Activated naive CD8-positive, alpha-beta T cell treated with anti-CD3 and anti-CD28 coated beads, Interleukin-2, amount 50 U/mL, for 24 hours (primary cell): ENCODE data around the gene BGLAP.

Source experiments
- ATAC-seq: fragments of 150-1000 bp; cut with Tn5 transposase; one replicate; pipeline ENCODE4 v1.10.0; 2021
- DNase-seq: peaks from one replicate; pipeline ENCODE4 v3.0.0; 2021
- H3K27ac Mint-ChIP-seq: one replicate; pipeline ENCODE4 v1.8.0; 2021; ENCODE audit warnings: mild to moderate bottlenecking, mixed read lengths
- H3K27me3 Mint-ChIP-seq: one replicate; pipeline ENCODE4 v1.8.0; 2021; ENCODE audit warnings: mixed read lengths
- H3K36me3 Mint-ChIP-seq: one replicate; pipeline ENCODE4 v1.8.0; 2021; ENCODE audit warnings: low read depth, mixed read lengths
- H3K4me1 Mint-ChIP-seq: one replicate; pipeline ENCODE4 v1.8.0; 2021; ENCODE audit warnings: mixed read lengths
- H3K4me3 Mint-ChIP-seq: one replicate; pipeline ENCODE4 v1.8.0; 2021; ENCODE audit warnings: mild to moderate bottlenecking, moderate library complexity, mixed read lengths
- H3K9me3 Mint-ChIP-seq: one replicate; pipeline ENCODE4 v1.8.0; 2021; ENCODE audit warnings: mixed read lengths

Gene BGLAP

DNA sequence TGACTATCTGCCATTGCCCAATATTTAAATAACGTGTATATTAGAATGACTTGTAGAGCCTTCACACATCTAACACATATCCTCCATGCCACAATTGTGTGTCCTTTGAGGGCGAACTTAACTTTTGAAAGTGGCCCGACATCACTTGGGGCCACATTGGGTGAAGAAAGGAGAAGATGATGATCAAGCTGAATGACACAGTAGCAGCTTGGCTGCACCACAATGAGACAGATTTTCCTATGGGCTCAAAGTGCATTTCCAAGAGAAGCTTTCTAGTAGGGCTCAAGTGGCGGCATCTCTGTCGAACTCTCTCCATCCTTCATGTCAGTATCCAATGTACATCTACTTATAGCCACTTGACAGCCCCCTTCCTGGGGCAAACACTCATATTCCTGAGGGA lies 3.7 kb upstream of the BGLAP start:
- Mint-ChIP-seq H3K9me3 (no peaks in the 10 kb centered on the region), H3K36me3 (peaks cover 40% of the 10 kb centered on the region)

DNA sequence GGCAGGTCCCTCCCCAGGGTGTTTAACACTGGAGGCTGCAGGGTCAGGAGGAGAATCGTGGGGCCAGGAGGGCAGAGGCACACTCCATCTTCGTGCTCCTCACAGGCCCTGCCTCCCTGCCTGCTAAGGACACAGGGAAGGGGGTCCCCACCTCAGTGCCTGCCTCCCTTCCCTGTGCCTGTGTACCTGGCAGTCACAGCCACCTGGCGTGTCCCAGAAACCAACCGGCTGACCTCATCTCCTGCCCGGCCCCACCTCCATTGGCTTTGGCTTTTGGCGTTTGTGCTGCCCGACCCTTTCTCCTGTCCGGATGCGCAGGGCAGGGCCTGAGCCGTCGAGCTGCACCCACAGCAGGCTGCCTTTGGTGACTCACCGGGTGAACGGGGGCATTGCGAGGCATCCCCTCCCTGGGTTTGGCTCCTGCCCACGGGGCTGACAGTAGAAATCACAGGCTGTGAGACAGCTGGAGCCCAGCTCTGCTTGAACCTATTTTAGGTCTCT lies 623 bp upstream of the BGLAP start:
- Mint-ChIP-seq H3K36me3 (peaks cover 26% of the 10 kb centered on the region), H3K9me3 (no peaks in the 10 kb centered on the region), H3K27me3 (no peaks in the 10 kb centered on the region), H3K4me3 (no peak overlapping the region), H3K27ac (peak overlapping the region; percentile 41), H3K4me1 (peaks cover 32% of the 10 kb centered on the region)
- no peak for ATAC-seq
- DNase-seq = no peak

More for the DNA sequence above, 3.7 kb upstream of the BGLAP start:
- H3K27ac Mint-ChIP-seq = peak overlapping the region; percentile 56
- H3K4me3 Mint-ChIP-seq = no peak overlapping the region
- DNase-seq = no peak
- ATAC-seq = peak; percentile 78
- H3K4me1 Mint-ChIP-seq = peaks cover 16% of the 10 kb centered on the region
- H3K27me3 Mint-ChIP-seq = no peaks in the 10 kb centered on the region

DNA sequence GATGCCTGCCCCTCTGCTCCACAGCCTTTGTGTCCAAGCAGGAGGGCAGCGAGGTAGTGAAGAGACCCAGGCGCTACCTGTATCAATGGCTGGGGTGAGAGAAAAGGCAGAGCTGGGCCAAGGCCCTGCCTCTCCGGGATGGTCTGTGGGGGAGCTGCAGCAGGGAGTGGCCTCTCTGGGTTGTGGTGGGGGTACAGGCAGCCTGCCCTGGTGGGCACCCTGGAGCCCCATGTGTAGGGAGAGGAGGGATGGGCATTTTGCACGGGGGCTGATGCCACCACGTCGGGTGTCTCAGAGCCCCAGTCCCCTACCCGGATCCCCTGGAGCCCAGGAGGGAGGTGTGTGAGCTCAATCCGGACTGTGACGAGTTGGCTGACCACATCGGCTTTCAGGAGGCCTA lies 754 bp downstream of the BGLAP start:
- ATAC-seq = no peak
- no peak overlapping the region for H3K4me3 Mint-ChIP-seq
- no peak for DNase-seq
- H3K36me3 Mint-ChIP-seq = peaks cover 15% of the 10 kb centered on the region
- peaks cover 32% of the 10 kb centered on the region for H3K4me1 Mint-ChIP-seq
- no peaks in the 10 kb centered on the region for H3K9me3 Mint-ChIP-seq
- H3K27ac Mint-ChIP-seq = no peak overlapping the region
- H3K27me3 Mint-ChIP-seq = no peaks in the 10 kb centered on the region

DNA sequence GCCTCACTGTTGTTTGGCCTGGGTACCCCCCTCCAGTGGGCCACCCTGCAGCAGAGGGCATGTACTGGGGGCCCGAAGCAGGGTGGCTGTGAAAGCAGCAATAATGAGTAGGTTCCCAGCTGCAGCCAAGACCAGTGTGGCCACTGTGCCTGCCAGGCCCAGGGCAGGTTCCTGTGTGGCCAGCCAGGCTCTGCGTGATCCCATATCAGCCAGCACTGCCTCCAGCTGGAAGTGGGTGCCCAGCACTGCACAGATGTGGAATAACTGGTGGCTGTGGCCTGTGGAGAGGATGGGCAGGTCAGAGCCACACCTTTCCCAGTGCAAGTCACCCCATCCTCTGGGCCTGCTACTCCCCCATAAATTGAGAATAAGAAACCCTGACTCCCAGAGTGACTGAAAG lies 2.1 kb downstream of the BGLAP start:
- H3K4me1 Mint-ChIP-seq = peaks cover 24% of the 10 kb centered on the region
- no peaks in the 10 kb centered on the region for H3K9me3 Mint-ChIP-seq
- H3K36me3 Mint-ChIP-seq = peaks cover 6% of the 10 kb centered on the region
- H3K4me3 Mint-ChIP-seq = no peak overlapping the region
- H3K27ac Mint-ChIP-seq = no peak overlapping the region
- H3K27me3 Mint-ChIP-seq = no peaks in the 10 kb centered on the region
- no peak for DNase-seq
- no peak for ATAC-seq

DNA sequence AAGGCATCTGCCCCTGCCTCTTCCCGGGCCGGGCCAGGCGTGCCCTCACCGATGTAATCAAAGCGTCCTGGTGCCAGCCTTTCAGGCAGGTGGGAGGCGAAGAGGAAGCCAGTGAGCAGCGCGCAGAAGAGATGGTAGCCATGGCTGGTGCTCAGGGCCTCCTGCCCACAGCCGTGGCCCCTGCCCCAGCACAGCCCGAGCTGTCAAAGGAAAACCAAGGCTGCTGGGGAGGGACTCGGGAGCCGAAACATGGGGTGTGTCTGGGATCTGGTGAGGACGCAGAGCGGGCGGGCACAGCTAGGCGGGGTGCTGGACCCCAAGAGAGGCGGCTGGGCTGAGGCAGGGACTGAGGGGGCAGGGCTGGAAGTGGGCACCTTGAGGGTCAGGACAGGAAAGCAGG lies 2.7 kb downstream of the BGLAP start:
- H3K36me3 Mint-ChIP-seq = peaks cover 3% of the 10 kb centered on the region
- H3K27ac Mint-ChIP-seq = no peak overlapping the region
- no peak for DNase-seq
- peaks cover 24% of the 10 kb centered on the region for H3K4me1 Mint-ChIP-seq
- no peaks in the 10 kb centered on the region for H3K27me3 Mint-ChIP-seq
- no peak for ATAC-seq
- H3K9me3 Mint-ChIP-seq = no peaks in the 10 kb centered on the region
- peak overlapping the region; percentile 68 for H3K4me3 Mint-ChIP-seq

DNA sequence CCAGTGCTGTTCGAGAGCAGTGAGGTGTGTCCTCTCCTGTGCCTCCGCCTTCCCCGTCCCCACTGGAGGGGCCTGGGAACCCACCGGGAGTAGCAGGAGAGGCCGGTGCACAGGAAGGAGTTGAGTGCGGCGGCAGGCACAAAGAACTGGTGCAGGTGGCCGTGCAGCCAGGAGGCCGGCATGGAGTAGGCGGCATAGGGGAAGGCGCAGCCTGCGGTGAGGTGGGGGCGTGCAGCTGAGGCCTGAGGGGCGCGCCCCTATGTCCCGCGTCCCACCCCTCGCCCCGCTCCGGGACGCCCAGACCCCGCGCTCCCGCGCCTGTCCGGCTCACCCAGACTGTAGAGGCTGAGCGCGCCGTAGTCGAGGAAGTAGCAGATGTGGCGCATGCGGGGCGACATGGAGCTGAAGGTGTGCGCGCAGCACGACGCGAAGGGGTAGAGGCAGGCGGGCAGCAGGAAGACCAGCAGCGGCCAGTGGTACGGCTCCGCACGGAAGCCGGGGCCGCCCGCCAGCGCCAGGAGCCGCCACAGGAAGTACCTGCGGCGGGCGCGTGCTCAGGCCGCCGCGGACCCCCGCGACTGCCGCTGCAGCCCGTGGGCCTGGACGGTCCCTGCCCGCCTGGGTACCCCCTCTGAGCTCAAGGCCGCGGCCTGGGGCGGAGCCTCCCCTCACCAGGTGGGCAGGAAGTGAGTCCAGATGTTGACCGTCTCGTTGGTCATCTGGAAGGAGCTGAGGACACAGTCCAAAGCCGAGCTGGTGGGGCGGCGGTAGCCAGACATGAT lies 3.7 kb downstream of the BGLAP start:
- Mint-ChIP-seq H3K4me1 (peaks cover 24% of the 10 kb centered on the region), H3K36me3 (peaks cover 3% of the 10 kb centered on the region), H3K27me3 (no peaks in the 10 kb centered on the region), H3K9me3 (no peaks in the 10 kb centered on the region), H3K27ac (peak overlapping the region; percentile 73), H3K4me3 (peak overlapping the region; percentile 68)
- DNase-seq = peak; percentile 37
- ATAC-seq = peak; percentile 30

DNA sequence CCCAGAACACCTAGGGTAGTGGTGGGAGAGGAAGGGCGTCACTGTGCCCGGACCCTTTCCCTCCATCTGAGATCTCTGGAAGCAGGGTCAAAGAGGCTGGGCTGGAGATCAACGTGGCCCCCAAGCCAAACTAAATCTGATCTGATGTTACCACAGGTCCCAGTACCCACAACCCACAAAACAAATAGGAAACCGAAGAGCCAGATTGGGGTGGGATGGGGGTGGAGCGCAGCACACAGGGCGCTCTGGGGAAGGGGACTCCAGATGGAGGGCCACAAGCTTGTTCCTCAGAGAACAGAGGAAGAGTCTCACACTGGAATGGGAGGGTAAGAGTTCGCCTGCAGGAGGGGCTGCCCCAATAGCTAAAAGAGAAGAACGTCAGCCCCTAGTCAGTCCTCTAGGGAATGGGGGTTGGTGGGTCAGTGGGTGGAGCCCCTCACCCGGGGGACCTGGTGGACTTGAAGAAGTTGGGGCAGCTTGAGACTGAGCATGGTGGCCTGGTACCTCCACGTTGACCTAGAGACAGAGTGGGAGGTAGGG lies 4.3 kb downstream of the BGLAP start:
- Mint-ChIP-seq H3K4me3 (peak overlapping the region; percentile 8), H3K27me3 (no peaks in the 10 kb centered on the region), H3K4me1 (peaks cover 24% of the 10 kb centered on the region), H3K36me3 (peaks cover 4% of the 10 kb centered on the region), H3K9me3 (no peaks in the 10 kb centered on the region), H3K27ac (peak overlapping the region; percentile 49)
- ATAC-seq = no peak
- no peak for DNase-seq

DNA sequence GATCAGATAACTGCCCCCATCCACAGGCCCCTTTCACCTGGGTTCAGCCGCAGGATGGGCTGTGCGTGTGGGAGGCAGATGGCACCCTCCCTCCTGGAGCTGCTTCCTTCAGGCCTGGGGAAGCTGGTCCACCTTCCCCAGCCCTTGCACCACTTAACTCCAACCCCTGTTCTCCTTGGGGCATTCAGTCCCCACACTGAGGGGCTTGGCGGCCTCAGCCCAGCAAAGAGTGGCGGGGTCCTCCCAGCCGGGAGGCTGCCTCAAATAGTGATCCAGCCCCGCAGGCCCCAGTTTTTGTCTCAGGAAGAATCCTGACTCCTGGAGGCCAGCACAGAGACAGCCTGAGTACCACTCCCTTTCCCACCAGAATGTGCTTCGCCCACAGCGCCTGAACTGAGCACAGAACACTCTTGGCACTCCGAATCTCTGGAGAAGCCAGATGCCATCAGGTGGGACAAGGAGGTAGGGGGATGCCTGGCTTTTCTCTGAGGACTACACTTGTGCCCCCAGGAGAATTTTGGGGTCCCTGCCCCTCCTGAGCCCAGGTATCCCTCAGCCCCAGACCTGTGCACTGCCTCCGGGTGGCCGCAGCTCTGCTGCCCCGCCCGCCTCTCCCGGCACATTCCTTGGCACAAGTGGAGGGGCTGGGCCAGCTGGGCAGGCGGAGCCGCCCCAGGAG lies 4.9 kb downstream of the BGLAP start:
- H3K27ac Mint-ChIP-seq = no peak overlapping the region
- DNase-seq (no peak), ATAC-seq (no peak)
- H3K4me1 Mint-ChIP-seq = peaks cover 23% of the 10 kb centered on the region
- H3K4me3 Mint-ChIP-seq = no peak overlapping the region
- H3K9me3 Mint-ChIP-seq = no peaks in the 10 kb centered on the region
- peaks cover 4% of the 10 kb centered on the region for H3K36me3 Mint-ChIP-seq
- H3K27me3 Mint-ChIP-seq = no peaks in the 10 kb centered on the region

DNA sequence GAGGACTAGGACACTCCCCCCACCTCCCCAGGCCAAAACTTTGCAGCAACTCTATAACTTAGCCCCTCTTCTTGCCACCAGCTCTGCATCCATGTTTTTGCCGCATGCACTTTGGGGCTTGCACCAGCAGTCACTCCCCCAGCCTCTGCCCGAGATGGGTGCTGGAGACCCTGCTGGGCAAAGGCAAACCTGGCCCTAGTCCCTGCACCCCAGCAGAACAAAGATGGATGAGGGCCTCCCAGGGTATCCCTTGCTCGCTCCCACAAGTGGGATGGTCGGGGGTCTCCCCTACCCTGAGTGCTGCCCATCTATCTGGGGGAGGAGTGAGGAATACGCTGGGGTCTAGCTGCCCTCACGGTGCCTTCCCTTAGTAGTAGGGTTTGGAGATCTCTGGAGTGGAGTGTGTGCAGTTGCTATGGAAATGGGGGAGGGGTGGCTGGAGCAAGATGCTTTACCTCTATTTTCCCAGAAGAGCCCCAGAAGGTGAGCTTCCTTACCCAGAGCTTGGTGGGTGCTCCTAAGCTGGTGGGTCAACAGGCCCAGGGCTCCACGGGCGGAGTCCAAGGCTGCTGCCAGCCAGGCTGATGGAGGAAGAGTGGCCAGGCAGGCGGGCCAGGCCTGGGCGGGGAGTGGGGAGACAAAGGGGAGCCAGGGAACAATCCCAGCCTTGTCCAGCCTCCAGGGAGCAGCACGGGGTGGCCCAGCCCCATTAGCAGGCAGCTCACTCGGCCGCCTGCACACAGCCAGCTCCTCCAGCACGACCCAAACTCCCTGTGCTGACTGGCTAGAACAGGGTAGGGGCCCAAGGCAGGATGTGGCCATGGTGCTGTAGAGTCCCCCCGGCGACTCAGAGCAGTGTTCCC lies 5.7 kb downstream of the BGLAP start, which contains the start of gene PAQR6:
Gene PAQR6 (minus strand): TSS at position 597 of the 863 bp plus-strand sequence. CDS start 1,325 bp downstream, outside the sequence.
- no peak for ATAC-seq
- Mint-ChIP-seq H3K4me3 (no peak within 1 kb of the TSS), H3K36me3 (peaks cover 8% of the 10 kb centered on the region), H3K9me3 (no peaks in the 10 kb centered on the region), H3K27me3 (no peaks in the 10 kb centered on the region), H3K27ac (peak within 1 kb of the TSS; percentile 65), H3K4me1 (peaks cover 23% of the 10 kb centered on the region)
- DNase-seq = no peak

DNA sequence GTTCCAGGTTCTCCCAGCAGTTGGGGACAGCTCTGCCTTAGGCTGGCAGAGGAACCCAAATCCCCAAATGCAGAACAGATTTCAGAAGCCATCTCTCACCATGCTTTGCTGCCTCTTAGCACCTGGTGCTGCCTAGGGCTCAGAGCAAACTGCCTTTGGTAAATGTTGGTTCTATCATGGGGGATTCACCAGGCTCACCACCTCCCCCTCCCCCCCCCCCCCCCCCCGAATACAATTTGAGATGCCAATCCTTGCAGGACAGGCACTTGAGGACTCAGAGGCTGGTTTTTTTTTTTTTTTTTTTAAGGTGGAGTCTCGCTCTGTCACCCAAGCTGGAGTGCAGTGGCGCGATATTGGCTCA lies 6.3 kb downstream of the BGLAP start:
- no peaks in the 10 kb centered on the region for H3K9me3 Mint-ChIP-seq
- DNase-seq (no peak), ATAC-seq (no peak)
- no peak overlapping the region for H3K4me3 Mint-ChIP-seq
- H3K36me3 Mint-ChIP-seq = peaks cover 14% of the 10 kb centered on the region
- peaks cover 23% of the 10 kb centered on the region for H3K4me1 Mint-ChIP-seq
- no peaks in the 10 kb centered on the region for H3K27me3 Mint-ChIP-seq
- H3K27ac Mint-ChIP-seq = no peak overlapping the region

DNA sequence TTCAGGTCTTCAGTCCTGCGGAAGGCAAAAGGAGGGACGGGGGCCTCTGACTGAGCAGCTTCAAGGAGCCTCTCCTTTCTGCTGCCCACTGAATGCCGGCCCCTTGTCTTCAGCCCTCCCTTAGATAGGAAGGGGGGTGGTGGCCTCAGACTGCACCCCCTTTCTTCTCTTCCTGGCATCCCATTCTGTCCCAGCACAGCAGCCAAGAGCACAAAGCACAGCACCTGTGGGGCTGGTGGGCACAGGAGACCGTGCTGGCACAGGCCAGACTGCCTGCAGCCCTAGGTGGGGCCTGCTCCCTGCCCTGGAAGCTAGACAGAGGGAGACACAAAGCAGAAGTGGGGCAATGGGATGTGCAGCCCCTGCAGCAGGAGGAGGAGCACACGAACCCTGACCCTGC lies 7.6 kb downstream of the BGLAP start:
- DNase-seq (no peak), ATAC-seq (no peak)
- Mint-ChIP-seq H3K36me3 (peaks cover 20% of the 10 kb centered on the region), H3K27me3 (no peaks in the 10 kb centered on the region), H3K27ac (no peak overlapping the region), H3K9me3 (no peaks in the 10 kb centered on the region), H3K4me3 (no peak overlapping the region), H3K4me1 (peaks cover 21% of the 10 kb centered on the region)

DNA sequence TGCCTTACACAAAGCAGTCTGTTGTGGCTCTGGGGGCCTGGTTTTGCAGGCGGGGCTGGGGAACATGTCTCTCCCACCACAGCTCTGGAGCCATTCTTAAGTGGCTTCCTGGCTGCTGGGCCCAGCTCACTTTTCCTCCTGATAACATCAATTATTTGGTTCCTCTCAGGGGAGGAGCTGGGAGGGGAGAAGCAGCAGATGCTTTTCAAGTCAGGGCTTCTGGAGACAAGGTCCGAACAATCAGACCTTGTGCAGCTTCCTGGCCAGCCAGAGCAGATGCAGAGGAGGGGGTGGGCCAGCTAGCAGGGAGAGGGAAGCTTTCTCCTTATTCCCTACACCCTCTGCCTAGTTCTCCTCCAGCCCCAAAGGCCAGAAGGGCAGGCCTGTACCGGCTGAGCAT lies 9.5 kb downstream of the BGLAP start:
- no peak overlapping the region for H3K4me3 Mint-ChIP-seq

DNA sequence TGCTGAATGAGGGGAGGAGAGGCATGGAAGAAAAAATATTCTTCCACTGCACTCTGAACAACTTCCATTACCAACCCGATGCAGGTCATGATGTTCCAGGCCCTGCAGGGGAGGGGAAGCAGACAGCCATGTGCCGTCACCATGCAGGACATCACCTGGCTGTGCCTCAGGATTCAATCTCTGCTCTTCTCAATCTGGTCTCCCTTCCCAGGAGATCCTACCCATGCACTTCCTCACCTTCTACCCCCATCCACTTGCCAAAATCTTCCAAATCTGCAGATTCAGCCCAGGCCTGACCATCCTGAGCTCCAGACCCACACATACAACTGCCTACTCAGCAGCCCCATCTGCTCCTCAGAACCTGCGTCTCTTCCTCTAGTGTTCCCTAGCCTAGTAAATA lies 11.7 kb downstream of the BGLAP start:
- Mint-ChIP-seq H3K36me3 (peaks cover 36% of the 10 kb centered on the region), H3K9me3 (no peaks in the 10 kb centered on the region), H3K27ac (no peak overlapping the region)

More for the DNA sequence above, 9.5 kb downstream of the BGLAP start:
- no peak for ATAC-seq
- no peak for DNase-seq
- H3K36me3 Mint-ChIP-seq = peaks cover 25% of the 10 kb centered on the region
- no peak overlapping the region for H3K27ac Mint-ChIP-seq
- no peaks in the 10 kb centered on the region for H3K27me3 Mint-ChIP-seq
- no peaks in the 10 kb centered on the region for H3K9me3 Mint-ChIP-seq
- peaks cover 6% of the 10 kb centered on the region for H3K4me1 Mint-ChIP-seq

DNA sequence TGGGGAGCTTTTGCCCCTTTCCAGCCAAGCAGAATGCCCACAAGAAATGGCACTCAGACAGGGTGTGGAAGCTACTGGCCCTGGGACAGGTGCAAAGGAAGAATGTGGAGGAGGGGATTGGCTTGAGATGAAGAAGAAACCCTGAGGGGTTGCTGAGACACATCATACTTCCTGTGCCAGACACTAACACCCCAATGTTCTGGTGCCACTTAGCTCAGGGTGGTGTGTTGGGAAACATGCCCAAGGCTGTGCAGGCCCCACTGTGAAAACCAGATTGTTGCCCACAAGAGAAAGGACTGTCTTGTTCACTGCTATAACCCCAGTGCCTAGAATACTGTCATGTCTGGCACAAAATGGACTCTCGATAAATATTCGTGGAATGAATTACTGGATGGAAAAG lies 15.7 kb downstream of the BGLAP start:
- peaks cover 5% of the 10 kb centered on the region for H3K4me1 Mint-ChIP-seq
- ATAC-seq (no peak), DNase-seq (no peak)
- H3K27ac Mint-ChIP-seq = no peak overlapping the region
- H3K9me3 Mint-ChIP-seq = no peaks in the 10 kb centered on the region
- no peak overlapping the region for H3K4me3 Mint-ChIP-seq
- H3K27me3 Mint-ChIP-seq = no peaks in the 10 kb centered on the region
- H3K36me3 Mint-ChIP-seq = peaks cover 52% of the 10 kb centered on the region

More for the DNA sequence above, 11.7 kb downstream of the BGLAP start:
- ATAC-seq = no peak
- Mint-ChIP-seq H3K4me1 (no peaks in the 10 kb centered on the region), H3K27me3 (no peaks in the 10 kb centered on the region), H3K4me3 (no peak overlapping the region)
- DNase-seq = no peak
